Mucosa of descending colon (tissue), 3 donors: ENCODE results near the gene HTT. TPM values are rescaled to one million over a fixed set of nuclear protein-coding genes. Genes with fewer than 3 reads are reported as not detected.

Source experiments
- ATAC-seq: fragments of 200-7000 bp; cut with Tn5 transposase; one replicate; pipeline ENCODE4 v1.9.1; 2020; ENCODE audit warnings: mild to moderate bottlenecking, moderate library complexity
- DNase-seq, 3 donors: peaks; one replicate each; pipeline ENCODE4 v3.0.0-alpha.2; 2020
- H3K36me3 ChIP-seq: fragments of 200-600 bp; one replicate; pipeline ENCODE4 v1.8.0; 2021; ENCODE audit warnings: low read depth, mild to moderate bottlenecking
- H3K4me1 ChIP-seq: fragments of 200-600 bp; one replicate; pipeline ENCODE4 v1.8.0; 2021; ENCODE audit warnings: low read depth, mild to moderate bottlenecking
- H3K4me3 ChIP-seq: fragments of 200-600 bp; one replicate; pipeline ENCODE4 v1.8.0; 2021; ENCODE audit warnings: mild to moderate bottlenecking
- H3K9me3 ChIP-seq: fragments of 200-600 bp; one replicate; pipeline ENCODE4 v1.8.0; 2021; ENCODE audit warnings: mild to moderate bottlenecking
- intact Hi-C, 2 donors: fragments of 100-400 bp; cut with DNase I in 1 of 2; cut with micrococcal nuclease in 1 of 2; formaldehyde crosslinking; loops; one replicate each; pipeline versions ENCODE4 v1.11.0 to v1.11.1; 2022; cut with DNase I, micrococcal nuclease
- total RNA-seq, 3 donors: library from RNA; stranded (reverse); fragmentation: NEBNext Ultra II Directional in 2 of 3; extraction: Animal tissue kit (Norgen Biotek cat#: 25700) in 2 of 3; gene quantifications; one replicate each; pipeline versions ENCODE4 v1.2.1 to v1.2.4, GENCODE V29; 2021 to 2023
- TF ChIP-seq, protein P1 (sequence below): fragments of 200-600 bp; IDR thresholded peaks from one replicate; pipeline ENCODE4 v1.8.0; 2022; ENCODE audit warnings: antibody characterized with exemption, mild to moderate bottlenecking
- donor health status: DM: no; HTN: no; CAD: no; lungs with moderate emphysema.
- donor health status: DM: no; HTN: no; CAD: no.
- donor health status: DM: no; HTN: yes; CAD: no.

Gene HTT
- total RNA-seq, 3 donors from 2014 or later, result 51.3 to 71.8 (median 67.5) TPM

DNA sequence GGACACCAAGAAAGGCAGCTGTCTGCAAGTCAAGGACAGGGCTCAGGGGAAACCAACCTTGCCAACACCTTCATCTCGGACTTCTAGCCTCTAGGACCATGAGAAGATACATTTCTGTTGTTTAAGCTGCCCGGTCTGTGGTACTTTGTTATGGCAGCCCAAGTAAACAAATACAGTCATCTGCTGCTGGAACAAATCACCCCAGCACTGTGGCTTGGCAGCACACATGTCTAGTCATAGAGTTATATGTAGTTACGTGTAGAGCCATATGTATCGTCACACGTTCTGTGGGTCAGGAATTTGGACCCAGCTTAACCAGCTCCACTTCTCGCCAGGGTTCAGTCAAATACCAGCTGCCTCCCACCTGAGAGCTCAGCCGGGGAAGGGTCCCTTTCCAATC, 2.7 kb upstream of the HTT start:
- DNase-seq, result no peak
- Histone ChIP-seq H3K36me3 (no peaks in the 10 kb centered on the region), H3K9me3 (no peaks in the 10 kb centered on the region), H3K4me1 (peaks cover 17% of the 10 kb centered on the region), H3K4me3 (no peak overlapping the region)
- intact Hi-C loops, result no loop called here
- ATAC-seq, result no peak
- TF ChIP-seq, protein P1, sequence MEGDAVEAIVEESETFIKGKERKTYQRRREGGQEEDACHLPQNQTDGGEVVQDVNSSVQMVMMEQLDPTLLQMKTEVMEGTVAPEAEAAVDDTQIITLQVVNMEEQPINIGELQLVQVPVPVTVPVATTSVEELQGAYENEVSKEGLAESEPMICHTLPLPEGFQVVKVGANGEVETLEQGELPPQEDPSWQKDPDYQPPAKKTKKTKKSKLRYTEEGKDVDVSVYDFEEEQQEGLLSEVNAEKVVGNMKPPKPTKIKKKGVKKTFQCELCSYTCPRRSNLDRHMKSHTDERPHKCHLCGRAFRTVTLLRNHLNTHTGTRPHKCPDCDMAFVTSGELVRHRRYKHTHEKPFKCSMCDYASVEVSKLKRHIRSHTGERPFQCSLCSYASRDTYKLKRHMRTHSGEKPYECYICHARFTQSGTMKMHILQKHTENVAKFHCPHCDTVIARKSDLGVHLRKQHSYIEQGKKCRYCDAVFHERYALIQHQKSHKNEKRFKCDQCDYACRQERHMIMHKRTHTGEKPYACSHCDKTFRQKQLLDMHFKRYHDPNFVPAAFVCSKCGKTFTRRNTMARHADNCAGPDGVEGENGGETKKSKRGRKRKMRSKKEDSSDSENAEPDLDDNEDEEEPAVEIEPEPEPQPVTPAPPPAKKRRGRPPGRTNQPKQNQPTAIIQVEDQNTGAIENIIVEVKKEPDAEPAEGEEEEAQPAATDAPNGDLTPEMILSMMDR, result no peak

DNA sequence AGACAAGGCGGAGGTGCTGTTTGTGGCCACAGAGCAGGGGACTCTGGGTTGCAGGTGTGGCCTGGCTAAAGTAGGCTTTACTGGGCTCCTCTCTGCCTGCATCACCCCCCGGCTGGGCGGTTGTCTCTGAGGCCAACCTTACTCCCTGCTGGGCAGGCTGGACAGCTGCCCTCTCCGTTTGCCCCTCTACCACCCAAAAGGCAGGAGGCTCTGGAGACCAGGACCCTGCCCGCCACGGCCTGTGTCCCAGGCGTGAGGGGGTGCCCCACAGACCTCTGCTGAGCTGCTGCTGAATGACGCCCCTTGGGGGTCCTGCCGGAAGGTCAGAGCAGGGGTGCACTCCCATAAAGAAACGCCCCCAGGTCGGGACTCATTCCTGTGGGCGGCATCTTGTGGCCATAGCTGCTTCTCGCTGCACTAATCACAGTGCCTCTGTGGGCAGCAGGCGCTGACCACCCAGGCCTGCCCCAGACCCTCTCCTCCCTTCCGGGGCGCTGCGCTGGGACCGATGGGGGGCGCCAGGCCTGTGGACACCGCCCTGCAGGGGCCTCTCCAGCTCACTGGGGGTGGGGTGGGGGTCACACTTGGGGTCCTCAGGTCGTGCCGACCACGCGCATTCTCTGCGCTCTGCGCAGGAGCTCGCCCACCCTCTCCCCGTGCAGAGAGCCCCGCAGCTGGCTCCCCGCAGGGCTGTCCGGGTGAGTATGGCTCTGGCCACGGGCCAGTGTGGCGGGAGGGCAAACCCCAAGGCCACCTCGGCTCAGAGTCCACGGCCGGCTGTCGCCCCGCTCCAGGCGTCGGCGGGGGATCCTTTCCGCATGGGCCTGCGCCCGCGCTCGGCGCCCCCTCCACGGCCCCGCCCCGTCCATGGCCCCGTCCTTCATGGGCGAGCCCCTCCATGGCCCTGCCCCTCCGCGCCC, 1.1 kb upstream of the HTT start:
- Histone ChIP-seq H3K4me1 (peaks cover 17% of the 10 kb centered on the region), H3K9me3 (no peaks in the 10 kb centered on the region), H3K36me3 (no peaks in the 10 kb centered on the region), H3K4me3 (peak overlapping the region; percentile 46)
- TF ChIP-seq, protein P1, result no peak
- DNase-seq (peak in 1 of 3 donors; percentile 80), ATAC-seq (peak; percentile 0)
- intact Hi-C loops, result no loop called here

DNA sequence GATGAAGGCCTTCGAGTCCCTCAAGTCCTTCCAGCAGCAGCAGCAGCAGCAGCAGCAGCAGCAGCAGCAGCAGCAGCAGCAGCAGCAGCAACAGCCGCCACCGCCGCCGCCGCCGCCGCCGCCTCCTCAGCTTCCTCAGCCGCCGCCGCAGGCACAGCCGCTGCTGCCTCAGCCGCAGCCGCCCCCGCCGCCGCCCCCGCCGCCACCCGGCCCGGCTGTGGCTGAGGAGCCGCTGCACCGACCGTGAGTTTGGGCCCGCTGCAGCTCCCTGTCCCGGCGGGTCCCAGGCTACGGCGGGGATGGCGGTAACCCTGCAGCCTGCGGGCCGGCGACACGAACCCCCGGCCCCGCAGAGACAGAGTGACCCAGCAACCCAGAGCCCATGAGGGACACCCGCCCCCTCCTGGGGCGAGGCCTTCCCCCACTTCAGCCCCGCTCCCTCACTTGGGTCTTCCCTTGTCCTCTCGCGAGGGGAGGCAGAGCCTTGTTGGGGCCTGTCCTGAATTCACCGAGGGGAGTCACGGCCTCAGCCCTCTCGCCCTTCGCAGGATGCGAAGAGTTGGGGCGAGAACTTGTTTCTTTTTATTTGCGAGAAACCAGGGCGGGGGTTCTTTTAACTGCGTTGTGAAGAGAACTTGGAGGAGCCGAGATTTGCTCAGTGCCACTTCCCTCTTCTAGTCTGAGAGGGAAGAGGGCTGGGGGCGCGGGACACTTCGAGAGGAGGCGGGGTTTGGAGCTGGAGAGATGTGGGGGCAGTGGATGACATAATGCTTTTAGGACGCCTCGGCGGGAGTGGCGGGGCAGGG, 568 bp downstream of the HTT start:
- intact Hi-C loops, result no loop called here
- DNase-seq (peak; percentile 67 to 79 (median 75)), ATAC-seq (peak; percentile 4)
- TF ChIP-seq, protein P1, result no peak
- Histone ChIP-seq H3K9me3 (no peaks in the 10 kb centered on the region), H3K36me3 (no peaks in the 10 kb centered on the region), H3K4me3 (peak overlapping the region; percentile 67), H3K4me1 (peaks cover 17% of the 10 kb centered on the region)

DNA sequence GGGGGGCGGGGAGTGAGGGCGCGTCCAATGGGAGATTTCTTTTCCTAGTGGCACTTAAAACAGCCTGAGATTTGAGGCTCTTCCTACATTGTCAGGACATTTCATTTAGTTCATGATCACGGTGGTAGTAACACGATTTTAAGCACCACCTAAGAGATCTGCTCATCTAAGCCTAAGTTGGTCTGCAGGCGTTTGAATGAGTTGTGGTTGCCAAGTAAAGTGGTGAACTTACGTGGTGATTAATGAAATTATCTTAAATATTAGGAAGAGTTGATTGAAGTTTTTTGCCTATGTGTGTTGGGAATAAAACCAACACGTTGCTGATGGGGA, 1.1 kb downstream of the HTT start:
- intact Hi-C loops, result no loop called here
- H3K9me3 ChIP-seq, result no peaks in the 10 kb centered on the region
- no peak for ATAC-seq
- H3K4me1 ChIP-seq, result peaks cover 17% of the 10 kb centered on the region
- peak overlapping the region; percentile 67 for H3K4me3 ChIP-seq
- TF ChIP-seq, protein P1, result no peak
- no peak for DNase-seq
- H3K36me3 ChIP-seq, result no peaks in the 10 kb centered on the region

DNA sequence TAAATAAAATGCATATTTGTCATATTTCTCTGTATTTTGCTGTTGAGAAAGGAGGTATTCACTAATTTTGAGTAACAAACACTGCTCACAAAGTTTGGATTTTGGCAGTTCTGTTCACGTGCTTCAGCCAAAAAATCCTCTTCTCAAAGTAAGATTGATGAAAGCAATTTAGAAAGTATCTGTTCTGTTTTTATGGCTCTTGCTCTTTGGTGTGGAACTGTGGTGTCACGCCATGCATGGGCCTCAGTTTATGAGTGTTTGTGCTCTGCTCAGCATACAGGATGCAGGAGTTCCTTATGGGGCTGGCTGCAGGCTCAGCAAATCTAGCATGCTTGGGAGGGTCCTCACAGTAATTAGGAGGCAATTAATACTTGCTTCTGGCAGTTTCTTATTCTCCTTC, 3.3 kb downstream of the HTT start:
- TF ChIP-seq, protein P1, result no peak
- Histone ChIP-seq H3K4me3 (no peak overlapping the region), H3K4me1 (peaks cover 17% of the 10 kb centered on the region), H3K9me3 (no peaks in the 10 kb centered on the region), H3K36me3 (no peaks in the 10 kb centered on the region)
- peak in 1 of 3 donors; percentile 20 for DNase-seq
- intact Hi-C loops, result no loop called here
- no peak for ATAC-seq
